ENCODE data around the gene CCDC85A.

The CCDC85A gene

DNA sequence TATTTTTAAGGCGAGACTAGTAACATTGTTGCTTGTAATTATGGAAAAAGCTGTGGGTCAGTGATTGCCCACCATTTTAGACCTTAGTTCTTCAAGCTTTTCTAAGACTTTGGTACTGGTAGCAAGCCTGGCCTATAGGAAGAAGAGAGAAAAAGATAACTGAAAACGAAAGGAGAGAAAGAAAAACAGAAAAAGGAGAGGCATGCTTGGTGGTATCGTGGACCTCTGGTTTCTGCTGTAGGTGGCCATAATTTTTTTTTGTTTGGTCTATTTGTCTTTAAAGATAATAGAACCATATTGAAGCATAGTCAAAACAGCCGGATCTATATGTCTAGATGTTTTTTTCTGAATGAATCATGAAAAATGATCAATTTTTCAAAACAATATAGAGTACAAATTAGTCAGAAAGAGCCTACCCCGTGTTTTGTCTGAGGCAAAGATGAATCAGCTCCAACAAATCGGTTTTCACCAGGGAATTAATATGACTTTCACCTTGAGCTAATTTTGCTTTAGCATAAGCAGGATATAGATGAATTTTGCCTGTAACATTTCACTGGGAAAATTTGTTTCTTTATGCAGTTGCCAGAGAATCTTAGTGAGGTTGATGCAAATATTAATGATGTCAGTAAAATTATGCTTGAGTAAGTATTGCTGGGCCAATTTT, 45.7 kb downstream of the CCDC85A start:
- TF ChIP-seq JUND (IDR thresholded peaks at IDR 0.05; ENCODE audit: low read depth), result no peak
- in situ Hi-C loops (cut with HindIII; ENCODE audit: low pct_unique_long_range_greater_than_20kb, low sequenced_read_pairs), result no loop called here
- no peak for DNase-seq (ENCODE audit: low read depth in 1 of 2, low spot score in 1 of 2)

DNA sequence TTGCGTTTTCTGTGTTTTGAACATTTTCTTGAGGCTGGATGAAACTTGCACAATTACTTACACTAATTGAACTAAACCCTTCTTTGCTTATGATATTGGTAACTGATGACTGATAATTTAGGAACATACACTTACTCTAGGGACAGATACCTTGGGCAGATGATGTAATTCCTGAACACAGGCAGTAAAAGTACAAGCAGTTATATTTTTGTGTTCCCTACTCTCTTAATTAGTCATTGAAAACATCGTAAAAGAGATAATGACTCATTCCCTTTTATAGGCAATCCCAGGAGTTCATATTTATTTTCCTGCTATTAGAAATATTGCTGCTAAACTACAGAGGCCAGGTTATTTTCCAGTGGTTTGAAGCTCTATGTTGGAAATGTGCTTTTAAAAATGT, 46.4 kb downstream of the CCDC85A start:
- DNase-seq (ENCODE audit: low read depth in 1 of 2, low spot score in 1 of 2), result no peak
- no peak for TF ChIP-seq JUND (IDR thresholded peaks at IDR 0.05; ENCODE audit: low read depth)

DNA sequence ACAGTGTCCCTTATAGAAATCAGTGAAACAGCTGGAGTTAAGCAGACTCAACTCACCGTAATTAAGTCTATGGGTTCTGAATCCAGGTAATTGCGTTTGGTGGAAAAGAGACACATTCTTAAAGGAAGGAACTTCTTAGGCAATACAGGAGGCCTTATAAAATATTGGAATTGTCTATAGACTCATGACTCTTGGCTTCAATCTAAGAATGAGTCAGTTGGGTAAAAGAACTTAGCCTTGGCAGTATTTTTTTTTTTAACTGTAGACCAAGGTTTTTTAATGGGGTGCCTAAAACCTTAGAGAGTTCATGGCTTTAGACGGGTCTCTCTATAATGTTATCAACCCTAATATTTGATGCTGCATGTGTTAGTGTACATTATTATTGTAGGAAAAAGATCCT, 47.6 kb downstream of the CCDC85A start:
- in situ Hi-C loops (cut with HindIII; ENCODE audit: low pct_unique_long_range_greater_than_20kb, low sequenced_read_pairs), result no loop called here
- TF ChIP-seq JUND (IDR thresholded peaks at IDR 0.05; ENCODE audit: low read depth), result no peak
- DNase-seq (ENCODE audit: low read depth in 1 of 2, low spot score in 1 of 2), result no peak

More for the DNA sequence above, 46.4 kb downstream of the CCDC85A start:
- in situ Hi-C loops (cut with HindIII; ENCODE audit: low pct_unique_long_range_greater_than_20kb, low sequenced_read_pairs), result no loop called here

DNA sequence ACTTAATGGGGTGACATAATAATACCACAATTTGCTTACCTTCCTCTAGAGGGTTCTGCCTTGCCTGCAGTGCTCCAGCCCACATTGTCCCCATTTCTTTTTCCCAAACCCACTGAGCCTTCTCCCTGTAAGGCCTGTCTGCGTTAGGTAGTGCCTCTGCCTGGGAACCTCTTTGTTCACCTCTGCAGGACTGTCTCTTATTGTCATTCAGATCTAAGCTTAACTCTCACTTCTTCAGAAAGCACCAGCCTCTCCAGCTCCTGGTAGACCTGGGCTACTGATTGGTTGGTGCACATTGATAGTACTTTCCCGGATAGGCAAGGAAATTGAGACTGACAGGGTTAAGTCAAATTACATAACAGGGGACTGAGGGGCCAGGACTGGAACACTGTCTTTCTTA, 49.1 kb downstream of the CCDC85A start:
- no peak for TF ChIP-seq JUND (IDR thresholded peaks at IDR 0.05; ENCODE audit: low read depth)
- in situ Hi-C loops (cut with HindIII; ENCODE audit: low pct_unique_long_range_greater_than_20kb, low sequenced_read_pairs), result no loop called here
- DNase-seq (ENCODE audit: low read depth in 1 of 2, low spot score in 1 of 2), result no peak

DNA sequence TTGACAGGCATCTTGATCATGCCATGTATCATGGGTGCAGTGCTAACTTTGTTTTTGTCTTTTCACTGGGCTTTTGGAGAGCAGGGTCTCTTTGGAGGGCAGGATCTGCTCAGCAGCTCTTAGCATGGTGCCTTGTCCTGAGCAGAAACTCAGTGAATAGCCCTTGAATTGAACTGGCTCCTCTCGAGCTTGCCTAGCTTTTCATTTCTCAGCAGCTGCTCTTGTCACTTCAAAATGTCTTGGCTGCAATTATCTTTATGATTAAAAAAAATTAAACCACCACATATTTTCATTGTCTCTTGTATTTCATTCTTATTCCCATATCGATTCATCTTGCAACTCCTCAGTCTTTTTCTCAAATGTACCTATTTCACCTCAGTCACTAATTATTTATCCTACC, 50.5 kb downstream of the CCDC85A start:
- in situ Hi-C loops (cut with HindIII; ENCODE audit: low pct_unique_long_range_greater_than_20kb, low sequenced_read_pairs), result no loop called here
- no peak for TF ChIP-seq JUND (IDR thresholded peaks at IDR 0.05; ENCODE audit: low read depth)
- no peak for DNase-seq (ENCODE audit: low read depth in 1 of 2, low spot score in 1 of 2)

DNA sequence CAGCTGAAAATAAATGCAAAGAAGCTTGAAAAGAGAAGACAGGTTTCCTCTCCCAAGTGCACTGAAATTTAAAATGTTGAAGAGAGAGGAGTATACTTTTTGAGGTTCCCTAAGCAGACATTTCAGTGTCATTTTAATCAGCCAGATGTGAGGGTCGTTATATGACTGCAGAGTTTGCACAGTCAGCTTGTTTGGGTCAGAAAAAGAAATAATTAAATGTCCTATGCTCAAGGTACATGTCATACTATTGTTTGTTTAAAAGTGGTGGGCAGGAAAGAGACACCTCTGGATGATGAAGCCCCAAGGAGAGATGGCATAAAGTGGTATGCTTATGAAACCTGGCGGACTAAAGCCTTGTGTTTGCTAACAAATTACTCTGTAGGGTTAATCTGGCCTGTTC, 55.2 kb downstream of the CCDC85A start:
- no peak for DNase-seq (ENCODE audit: low read depth in 1 of 2, low spot score in 1 of 2)
- no peak for TF ChIP-seq JUND (IDR thresholded peaks at IDR 0.05; ENCODE audit: low read depth)
- in situ Hi-C loops (cut with HindIII; ENCODE audit: low pct_unique_long_range_greater_than_20kb, low sequenced_read_pairs), result no loop called here

DNA sequence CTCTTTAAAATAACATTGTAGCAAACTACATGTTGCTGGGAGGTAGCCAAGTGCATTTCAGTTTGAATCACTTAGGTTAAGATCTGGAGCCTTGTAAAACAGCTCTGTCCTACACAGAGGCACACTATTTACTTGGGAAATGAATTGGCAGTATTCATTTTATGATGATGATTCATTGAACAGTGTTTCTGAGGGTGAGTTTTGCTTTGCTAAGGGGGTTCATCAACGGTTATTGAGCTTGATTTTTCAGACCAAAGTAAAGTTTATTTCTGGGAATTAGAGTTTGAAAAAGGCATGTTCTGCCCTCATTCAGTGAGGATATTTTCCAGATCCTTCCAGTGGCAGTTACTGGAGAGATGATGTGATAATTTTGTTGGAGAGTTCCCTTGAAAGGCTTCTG, 55.6 kb downstream of the CCDC85A start:
- no peak for TF ChIP-seq JUND (IDR thresholded peaks at IDR 0.05; ENCODE audit: low read depth)
- in situ Hi-C loops (cut with HindIII; ENCODE audit: low pct_unique_long_range_greater_than_20kb, low sequenced_read_pairs), result no loop called here
- no peak for DNase-seq (ENCODE audit: low read depth in 1 of 2, low spot score in 1 of 2)

DNA sequence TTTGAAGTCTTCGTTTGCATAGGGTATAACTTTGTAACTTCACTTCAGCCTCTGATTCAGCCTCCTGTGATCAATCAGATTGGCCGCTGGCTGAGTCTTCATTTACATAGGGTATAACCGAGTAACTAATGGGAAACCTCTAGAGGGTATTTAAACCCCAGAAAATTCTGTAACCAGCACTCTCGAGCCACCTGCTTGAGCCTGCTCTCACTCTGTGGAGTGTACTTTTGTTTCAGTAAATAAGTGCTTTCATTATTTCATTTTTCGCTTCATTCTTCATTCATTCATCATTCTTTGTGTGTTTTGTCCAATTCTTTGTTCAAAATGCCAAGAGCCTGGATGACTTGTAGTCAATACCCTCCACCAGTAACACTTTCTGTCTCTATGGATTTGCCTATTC, 56.4 kb downstream of the CCDC85A start:
- TF ChIP-seq JUND (IDR thresholded peaks at IDR 0.05; ENCODE audit: low read depth), result no peak
- in situ Hi-C loops (cut with HindIII; ENCODE audit: low pct_unique_long_range_greater_than_20kb, low sequenced_read_pairs), result no loop called here
- no peak for DNase-seq (ENCODE audit: low read depth in 1 of 2, low spot score in 1 of 2)

DNA sequence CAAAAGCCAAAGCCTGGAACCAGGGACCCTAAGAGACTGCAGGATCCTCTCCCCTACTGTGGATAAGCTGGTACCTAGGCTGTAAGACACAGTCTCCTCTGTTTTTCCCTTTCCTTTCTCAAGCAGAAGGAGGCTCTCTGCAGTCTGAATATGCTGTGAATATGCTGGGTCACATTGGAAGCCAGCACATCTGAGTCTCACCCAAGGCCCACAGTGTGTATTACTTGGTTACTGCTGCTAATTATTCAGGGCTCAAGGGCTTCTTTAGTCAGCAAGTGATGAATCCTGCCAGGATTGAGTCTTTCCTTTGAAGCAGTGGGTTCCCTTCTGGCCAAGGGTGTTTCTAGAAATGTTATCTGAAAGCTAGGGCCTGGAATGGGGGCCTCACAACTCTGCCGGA, 60.7 kb downstream of the CCDC85A start:
- no peak for DNase-seq (ENCODE audit: low read depth in 1 of 2, low spot score in 1 of 2)
- in situ Hi-C loops (cut with HindIII; ENCODE audit: low pct_unique_long_range_greater_than_20kb, low sequenced_read_pairs), result no loop called here
- TF ChIP-seq JUND (IDR thresholded peaks at IDR 0.05; ENCODE audit: low read depth), result no peak

DNA sequence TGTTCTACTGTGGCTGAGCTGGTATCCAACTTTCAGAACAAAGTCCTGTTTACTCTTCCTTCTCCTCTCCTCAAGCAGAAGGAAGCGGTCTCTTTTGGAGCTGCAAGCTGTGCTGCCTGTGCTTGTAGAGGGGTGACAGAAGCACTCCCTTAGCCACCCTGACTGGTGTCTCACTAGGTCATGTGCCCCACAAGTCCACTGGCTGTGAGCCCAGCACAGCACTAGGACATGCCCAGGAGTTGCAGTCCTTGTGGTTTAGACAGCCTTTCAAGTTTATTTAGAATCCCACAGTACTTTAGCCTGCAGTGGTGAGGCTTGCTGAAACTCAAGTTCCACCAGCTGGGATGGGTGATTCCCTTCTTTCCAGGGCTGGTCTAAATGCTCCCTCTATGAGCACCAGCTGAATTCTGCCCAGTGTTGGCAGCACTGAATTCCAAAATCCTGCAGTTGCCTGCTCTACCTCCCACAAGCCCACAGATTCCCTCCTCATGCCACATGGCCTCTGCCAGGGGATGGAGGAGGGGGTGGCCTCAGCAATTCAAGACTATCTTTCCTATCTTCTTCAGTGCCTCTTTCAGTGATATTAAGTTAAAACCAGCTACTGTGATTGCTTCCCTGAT, 61.2 kb downstream of the CCDC85A start:
- no peak for TF ChIP-seq JUND (IDR thresholded peaks at IDR 0.05; ENCODE audit: low read depth)
- in situ Hi-C loops (cut with HindIII; ENCODE audit: low pct_unique_long_range_greater_than_20kb, low sequenced_read_pairs), result no loop called here
- peak in 1 of 2 experiments; percentile 26 for DNase-seq (ENCODE audit: low read depth in 1 of 2, low spot score in 1 of 2)

DNA sequence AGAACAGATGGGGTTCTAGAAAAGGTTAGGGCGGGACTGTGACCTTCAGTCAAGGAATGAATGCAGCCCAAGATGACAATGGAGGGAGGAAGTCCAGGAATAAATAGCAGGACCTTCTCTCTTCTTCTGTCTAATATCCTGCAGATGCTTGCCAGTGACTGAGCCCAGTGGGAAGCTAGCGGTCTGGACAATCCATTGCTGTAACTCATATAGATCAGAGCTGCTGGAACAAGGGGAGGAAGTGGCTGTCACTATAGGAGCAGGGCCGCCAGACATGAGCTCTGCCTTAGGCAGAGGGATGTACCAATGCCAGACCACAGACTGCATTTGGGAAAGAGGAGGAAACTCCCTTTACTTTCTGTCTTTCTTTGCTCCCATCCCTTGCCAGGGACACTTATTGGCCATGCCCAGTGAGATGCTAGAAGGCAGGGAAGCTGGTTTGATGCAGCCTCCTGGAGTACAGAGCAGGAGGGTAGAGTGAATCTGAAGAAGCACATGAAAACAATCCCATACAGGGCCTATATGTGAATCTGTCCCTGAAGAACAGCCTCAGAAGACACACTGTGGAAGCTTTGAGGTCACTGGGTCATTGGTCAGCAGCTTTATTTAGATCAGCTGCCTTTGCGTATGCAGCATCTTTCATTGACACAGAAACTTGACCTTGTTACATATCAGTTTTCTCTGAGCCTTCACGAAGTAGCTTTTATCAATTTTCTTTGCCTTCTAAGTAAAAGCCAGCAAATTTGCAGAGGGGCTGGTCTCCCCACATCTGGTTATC, 65.4 kb downstream of the CCDC85A start:
- no peak for DNase-seq (ENCODE audit: low read depth in 1 of 2, low spot score in 1 of 2)
- TF ChIP-seq JUND (IDR thresholded peaks at IDR 0.05; ENCODE audit: low read depth), result no peak
- in situ Hi-C loops (cut with HindIII; ENCODE audit: low pct_unique_long_range_greater_than_20kb, low sequenced_read_pairs), result no loop called here

DNA sequence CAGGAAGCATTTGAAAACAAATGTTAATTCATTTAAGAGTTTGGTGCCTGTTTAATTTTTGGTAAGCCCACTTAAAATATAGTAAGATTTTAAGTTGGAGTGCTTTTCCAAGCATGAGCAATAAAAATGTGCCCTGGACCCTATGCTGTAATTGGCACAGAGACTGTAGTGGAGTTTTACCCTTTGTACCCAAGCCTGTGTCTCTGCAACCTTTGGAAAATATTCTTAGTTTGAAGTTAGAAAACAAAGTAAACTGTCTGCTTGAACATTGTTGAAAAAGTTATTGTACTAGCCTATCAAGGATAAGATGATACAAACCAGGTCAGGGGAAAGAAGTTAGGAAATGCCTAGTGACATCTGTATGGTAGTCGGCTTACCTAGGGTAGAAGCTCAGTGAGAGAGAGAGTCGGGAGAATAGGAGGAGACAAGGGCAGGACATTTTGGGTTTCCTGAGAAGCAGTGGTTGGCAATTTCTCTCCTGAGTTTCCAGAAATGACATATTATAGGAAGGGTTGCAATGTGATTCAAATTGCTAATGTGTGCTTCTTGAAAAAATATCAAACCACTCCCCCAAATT, 66.5 kb downstream of the CCDC85A start:
- TF ChIP-seq JUND (IDR thresholded peaks at IDR 0.05; ENCODE audit: low read depth), result no peak
- in situ Hi-C loops (cut with HindIII; ENCODE audit: low pct_unique_long_range_greater_than_20kb, low sequenced_read_pairs), result no loop called here
- DNase-seq (ENCODE audit: low read depth in 1 of 2, low spot score in 1 of 2), result no peak

DNA sequence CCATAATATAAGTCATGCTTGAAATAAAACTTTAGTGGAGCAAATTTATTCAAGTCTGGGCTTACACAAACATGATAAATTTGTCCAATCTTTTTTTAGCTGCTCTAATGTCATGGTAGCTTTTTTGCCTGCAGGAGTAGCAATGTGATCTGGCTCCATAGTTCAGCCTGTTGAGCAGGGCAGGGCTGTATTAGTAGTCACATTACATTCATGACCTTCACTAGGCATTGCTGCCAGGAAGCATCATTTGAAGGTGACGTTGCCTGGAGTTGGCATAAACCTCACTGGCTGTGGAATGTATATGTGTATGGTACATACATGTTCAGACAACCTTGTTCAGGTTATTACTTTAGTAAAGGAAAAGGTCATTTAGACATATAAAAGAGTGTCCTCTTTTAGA, 76.6 kb downstream of the CCDC85A start:
- no peak for TF ChIP-seq JUND (IDR thresholded peaks at IDR 0.05; ENCODE audit: low read depth)
- in situ Hi-C loops (cut with HindIII; ENCODE audit: low pct_unique_long_range_greater_than_20kb, low sequenced_read_pairs), result no loop called here
- no peak for DNase-seq (ENCODE audit: low read depth in 1 of 2, low spot score in 1 of 2)
